DMS114 treated with DMSO at 0.1 percent for 48 hours (cell line): ENCODE measurements around the gene PLEKHA6.
"Not testable (repeated sequence)": the region's sequence is repeated elsewhere in the genome, so short reads cannot be mapped to it uniquely, and the experiment has no call there.

Source experiments
- DNase-seq: peaks from one replicate; lab custom pipeline; 2025; ENCODE audit not compliant: unreplicated experiment; lab: John Stamatoyannopoulos, UW

Gene PLEKHA6

GRCh38 chr1:204338997-204339396 lies 20.7 kb downstream of the PLEKHA6 start:
- DNase-seq, result no peak

- no peak for DNase-seq
These were observed 21.4 kb downstream of the PLEKHA6 start for GRCh38 chr1:204338360-204338759.

- DNase-seq, result no peak
These were observed 22.1 kb downstream of the PLEKHA6 start for GRCh38 chr1:204337583-204337982.

GRCh38 chr1:204337036-204337429 lies 22.7 kb downstream of the PLEKHA6 start:
- no peak for DNase-seq

GRCh38 chr1:204336421-204337035 lies 23.2 kb downstream of the PLEKHA6 start:
- DNase-seq, result no peak

GRCh38 chr1:204335533-204335932 lies 24.2 kb downstream of the PLEKHA6 start:
- no peak for DNase-seq

- no peak for DNase-seq
These were observed 24.6 kb downstream of the PLEKHA6 start for GRCh38 chr1:204335085-204335484.

GRCh38 chr1:204334455-204334854 lies 25.3 kb downstream of the PLEKHA6 start:
- DNase-seq, result no peak

- no peak for DNase-seq
These were observed 26.3 kb downstream of the PLEKHA6 start for GRCh38 chr1:204333427-204333826.

GRCh38 chr1:204331847-204332487 lies 27.8 kb downstream of the PLEKHA6 start:
- DNase-seq, result no peak

GRCh38 chr1:204331275-204331674 lies 28.5 kb downstream of the PLEKHA6 start:
- no peak for DNase-seq

GRCh38 chr1:204327870-204328269 lies 31.9 kb downstream of the PLEKHA6 start:
- not testable (repeated sequence) for DNase-seq

- no peak for DNase-seq
These were observed 32.4 kb downstream of the PLEKHA6 start for GRCh38 chr1:204327359-204327758.

- no peak for DNase-seq
These were observed 32.9 kb downstream of the PLEKHA6 start for GRCh38 chr1:204326771-204327300.

GRCh38 chr1:204325944-204326343 lies 33.8 kb downstream of the PLEKHA6 start:
- no peak for DNase-seq

GRCh38 chr1:204323887-204324286 lies 35.8 kb downstream of the PLEKHA6 start:
- no peak for DNase-seq

- no peak for DNase-seq
These were observed 37.3 kb downstream of the PLEKHA6 start for GRCh38 chr1:204322339-204322868.

- no peak for DNase-seq
These were observed 38.1 kb downstream of the PLEKHA6 start for GRCh38 chr1:204321665-204322064.

GRCh38 chr1:204321051-204321450 lies 38.7 kb downstream of the PLEKHA6 start:
- DNase-seq, result no peak

- DNase-seq, result no peak
These were observed 39.3 kb downstream of the PLEKHA6 start for GRCh38 chr1:204320382-204320804.

- DNase-seq, result no peak
These were observed 40.3 kb downstream of the PLEKHA6 start for GRCh38 chr1:204319462-204319861.

GRCh38 chr1:204319027-204319426 lies 40.7 kb downstream of the PLEKHA6 start:
- no peak for DNase-seq
